GM23338 (cell line): ENCODE data around the gene CDK17. TPM values are rescaled to one million over a fixed set of nuclear protein-coding genes. Genes with fewer than 3 reads are reported as not detected.

Experiments used
- ATAC-seq: fragments of 200-7000 bp; cut with Tn5 transposase; 3 replicates; pipeline ENCODE4 v1.9.1; 2020
- DNase-seq: peaks from one replicate; pipeline ENCODE4 v3.0.0-alpha.2; 2015; ENCODE audit warnings: low spot score
- H2AFZ ChIP-seq: fragments of 200-600 bp; sonication (generic); 2 replicates; pipeline ENCODE4 v1.8.0; 2016; ENCODE audit warnings: antibody characterized with exemption, mild to moderate bottlenecking, moderate library complexity
- H3F3A ChIP-seq: fragments of 200-600 bp; sonication (generic); replicated peaks from 2 replicates; pipeline ENCODE4 v1.8.0; 2017; ENCODE audit warnings: antibody characterized with exemption, mixed run types, low read depth
- H3K27ac ChIP-seq: fragments of 200-600 bp; sonication (generic); 2 replicates; pipeline ENCODE4 v1.6.1; 2016; ENCODE audit warnings: low read depth
- H3K27me3 ChIP-seq: fragments of 200-600 bp; sonication (generic); 2 replicates; pipeline ENCODE4 v1.8.0; 2016; ENCODE audit warnings: mild to moderate bottlenecking, mixed run types, moderate library complexity; ENCODE audit not compliant: insufficient read depth
- H3K36me3 ChIP-seq: fragments of 200-600 bp; sonication (generic); 2 replicates; pipeline ENCODE4 v1.8.0; 2016; ENCODE audit warnings: mild to moderate bottlenecking; ENCODE audit not compliant: insufficient read depth
- H3K4me1 ChIP-seq: fragments of 200-600 bp; sonication (generic); 2 replicates; pipeline ENCODE4 v1.8.0; 2016; ENCODE audit warnings: mild to moderate bottlenecking, moderate library complexity; ENCODE audit not compliant: insufficient read depth
- H3K4me2 ChIP-seq: fragments of 200-600 bp; sonication (generic); 2 replicates; pipeline ENCODE4 v1.7.1; 2017; ENCODE audit warnings: mixed run types
- H3K4me3 ChIP-seq: fragments of 200-600 bp; sonication (generic); 2 replicates; pipeline ENCODE4 v1.6.1; 2016; ENCODE audit warnings: mixed run types
- H3K79me2 ChIP-seq: fragments of 200-600 bp; sonication (generic); replicated peaks from 2 replicates; pipeline ENCODE4 v1.8.0; 2017; ENCODE audit warnings: mild to moderate bottlenecking; ENCODE audit not compliant: insufficient read depth
- H3K9me2 ChIP-seq: fragments of 200-600 bp; sonication (generic); 2 replicates; pipeline ENCODE4 v1.8.0; 2017; ENCODE audit not compliant: insufficient read depth
- H4K20me1 ChIP-seq: fragments of 200-600 bp; sonication (generic); replicated peaks from 2 replicates; pipeline ENCODE4 v1.8.0; 2017; ENCODE audit warnings: mild to moderate bottlenecking; ENCODE audit not compliant: insufficient read depth
- H3K27ac Mint-ChIP-seq: 2 replicates; pipeline ENCODE4 v1.8.0; 2020; ENCODE audit warnings: inconsistent platforms, mild to moderate bottlenecking, moderate library complexity, mixed read lengths
- H3K27me3 Mint-ChIP-seq: 3 replicates; pipeline ENCODE4 v1.8.0; 2022; ENCODE audit warnings: low read depth, mild to moderate bottlenecking, moderate library complexity, mixed read lengths, inconsistent platforms; ENCODE audit not compliant: insufficient read depth, poor library complexity
- H3K36me3 Mint-ChIP-seq: 3 replicates; pipeline ENCODE4 v1.8.0; 2021; ENCODE audit warnings: low read depth, mild to moderate bottlenecking, inconsistent platforms, moderate library complexity, mixed read lengths
- H3K4me1 Mint-ChIP-seq: 3 replicates; pipeline ENCODE4 v1.8.0; 2020; ENCODE audit warnings: mild to moderate bottlenecking, inconsistent platforms, mixed read lengths
- H3K4me3 Mint-ChIP-seq: 3 replicates; pipeline ENCODE4 v1.8.0; 2021; ENCODE audit warnings: moderate library complexity, mild to moderate bottlenecking, inconsistent platforms, mixed read lengths
- H3K9me3 Mint-ChIP-seq: 3 replicates; pipeline ENCODE4 v1.8.0; 2020; ENCODE audit warnings: moderate library complexity, mild to moderate bottlenecking, inconsistent platforms, mixed read lengths
- CREB1 ChIP-seq: fragments of 250-450 bp; sonication (Bioruptor Pico); IDR thresholded peaks from 2 replicates; pipeline ENCODE4 v1.5.0; 2020; ENCODE audit warnings: low read depth, mild to moderate bottlenecking, moderate library complexity
- CTCF ChIP-seq, 2 experiments: fragments of 200-600 bp in 1 of 2; sonication (generic) in 1 of 2; conservative IDR thresholded peaks; 2 replicates each; pipeline versions ENCODE4 v1.5.1 to v1.6.1; 2016 to 2017; ENCODE audit warnings: antibody characterized with exemption in 2 of 2, low read depth in 2 of 2, mild to moderate bottlenecking in 2 of 2, moderate library complexity in 1 of 2
- ETS1 ChIP-seq: IDR thresholded peaks from 2 replicates; pipeline ENCODE4 v1.6.1; 2016; ENCODE audit warnings: antibody characterized with exemption
- EZH2 ChIP-seq: fragments of 200-600 bp; sonication (generic); IDR thresholded peaks from one replicate; pipeline ENCODE4 v1.8.0; 2017; ENCODE audit warnings: antibody characterized with exemption, mild to moderate bottlenecking, low read depth; ENCODE audit not compliant: unreplicated experiment
- EZH2phosphoT487 ChIP-seq: fragments of 200-600 bp; sonication (generic); IDR thresholded peaks from one replicate; pipeline ENCODE4 v1.8.1; 2018; ENCODE audit warnings: antibody characterized with exemption; ENCODE audit not compliant: unreplicated experiment
- JUNB ChIP-seq: IDR thresholded peaks from one replicate; pipeline ENCODE4 v1.6.1; 2016; ENCODE audit warnings: antibody characterized with exemption; ENCODE audit not compliant: unreplicated experiment
- NANOG ChIP-seq: IDR thresholded peaks from 2 replicates; pipeline ENCODE4 v1.6.1; 2016; ENCODE audit warnings: antibody characterized with exemption, borderline replicate concordance
- POLR2AphosphoS5 ChIP-seq: IDR thresholded peaks from 2 replicates; pipeline ENCODE4 v1.6.1; 2016; ENCODE audit warnings: antibody characterized with exemption, low read depth
- REST ChIP-seq: IDR thresholded peaks from one replicate; pipeline ENCODE4 v1.6.1; 2018; ENCODE audit warnings: antibody characterized with exemption; ENCODE audit not compliant: unreplicated experiment
- STAT1 ChIP-seq: IDR thresholded peaks from one replicate; pipeline ENCODE4 v1.6.1; 2016; ENCODE audit warnings: antibody characterized with exemption; ENCODE audit not compliant: unreplicated experiment
- ZNF114 ChIP-seq: fragments of 250-450 bp; sonication (Bioruptor Pico); IDR thresholded peaks from 2 replicates; pipeline ENCODE4 v1.5.0; 2020; ENCODE audit warnings: mild to moderate bottlenecking, moderate library complexity
- ZNF331 ChIP-seq: fragments of 250-450 bp; sonication (Bioruptor Pico); IDR thresholded peaks from 2 replicates; pipeline ENCODE4 v1.5.0; 2020; ENCODE audit warnings: low read depth, mild to moderate bottlenecking, moderate library complexity
- ZNF462 ChIP-seq: fragments of 250-450 bp; sonication (Bioruptor Pico); IDR thresholded peaks from 2 replicates; pipeline ENCODE4 v1.5.0; 2020; ENCODE audit warnings: mild to moderate bottlenecking, moderate library complexity
- polyA plus RNA-seq: library from polyadenylated mRNA; unstranded; fragments of >200 nt; fragmentation: Nextera tagmentation; extraction: Ambion mirVana; gene quantifications from 2 replicates; pipeline ENCODE4 v1.2.1, GENCODE V29; 2016
- total RNA-seq: library from RNA; depleted of rRNA; stranded (reverse); fragments of >200 nt; shearing (Covaris generic); gene quantifications from 2 replicates; pipeline ENCODE4 v1.2.3, GENCODE V29; 2014

Gene CDK17
- total and polyA plus RNA-seq, 2 experiments from 2014 or later, result 7.6 to 34.2 TPM

GRCh38 chr12:96293093-96293492 is 107.1 kb downstream of the CDK17 start:
- H3K27me3 ChIP-seq, result no peaks in the 10 kb centered on the region
- ATAC-seq (no peak), DNase-seq (no peak)
- H3K4me2 ChIP-seq, result no peak overlapping the region
- TF ChIP-seq NANOG, result no peak
- no peak for TF ChIP-seq ZNF331 (CRISPR knock-in tag)
- no peak for TF ChIP-seq POLR2AphosphoS5
- TF ChIP-seq CREB1 (CRISPR knock-in tag), result no peak
- no peak for TF ChIP-seq CTCF (conservative IDR thresholded peaks at IDR 0.05; ENCODE audit: low read depth in 2 of 2)
- no peak for TF ChIP-seq STAT1
- no peak for TF ChIP-seq EZH2phosphoT487
- TF ChIP-seq JUNB, result no peak
- no peak for TF ChIP-seq ETS1
- no peak for TF ChIP-seq REST
- no peak for TF ChIP-seq ZNF114 (CRISPR knock-in tag)
- no peak for TF ChIP-seq ZNF462
- no peak for TF ChIP-seq EZH2
- H3F3A ChIP-seq, result no peaks in the 10 kb centered on the region
- no peaks in the 10 kb centered on the region for H3K9me2 ChIP-seq
- Mint-ChIP-seq H3K36me3 (peaks cover 10% of the 10 kb centered on the region; the same call in 2 of the 3 replicates), H3K4me1 (peaks cover 3% of the 10 kb centered on the region; the same call in 2 of the 3 replicates), H3K4me3 (no peak overlapping the region), H3K27ac (no peak overlapping the region), H3K27me3 (peaks cover 5% of the 10 kb centered on the region), H3K9me3 (no peaks in the 10 kb centered on the region)
- no peaks in the 10 kb centered on the region for H4K20me1 ChIP-seq
- no peak overlapping the region for H2AFZ ChIP-seq
- no peak overlapping the region for H3K4me3 ChIP-seq
- H3K27ac ChIP-seq, result no peak overlapping the region
- H3K4me1 ChIP-seq, result peaks cover 6% of the 10 kb centered on the region; the same call in 1 of the 2 replicates
- no peaks in the 10 kb centered on the region for H3K79me2 ChIP-seq
- H3K36me3 ChIP-seq, result no peaks in the 10 kb centered on the region
